Osteocyte (in vitro differentiated cells): ENCODE data around the gene VIPR2. TPM values are rescaled to one million over a fixed set of nuclear protein-coding genes. Genes with fewer than 3 reads are reported as not detected.

Experiments
- DNase-seq: peaks from one replicate; pipeline ENCODE4 v3.0.0; 2021; ENCODE audit warnings: mixed read lengths; ENCODE audit not compliant: unreplicated experiment; ENCODE audit errors: extremely low spot score
- H3K27ac Mint-ChIP-seq: one replicate; pipeline ENCODE4 v1.8.0; 2021; ENCODE audit warnings: mild to moderate bottlenecking, mixed read lengths; ENCODE audit not compliant: unreplicated experiment
- H3K27me3 Mint-ChIP-seq: one replicate; pipeline ENCODE4 v1.8.0; 2021; ENCODE audit warnings: mixed read lengths; ENCODE audit not compliant: unreplicated experiment
- H3K36me3 Mint-ChIP-seq: one replicate; pipeline ENCODE4 v1.8.0; 2021; ENCODE audit warnings: mixed read lengths; ENCODE audit not compliant: unreplicated experiment
- H3K4me1 Mint-ChIP-seq: one replicate; pipeline ENCODE4 v1.8.0; 2021; ENCODE audit warnings: mixed read lengths; ENCODE audit not compliant: unreplicated experiment
- H3K4me3 Mint-ChIP-seq: one replicate; pipeline ENCODE4 v1.8.0; 2021; ENCODE audit warnings: mild to moderate bottlenecking, moderate library complexity, mixed read lengths; ENCODE audit not compliant: unreplicated experiment
- H3K9me3 Mint-ChIP-seq: one replicate; pipeline ENCODE4 v1.8.0; 2021; ENCODE audit warnings: mixed read lengths; ENCODE audit not compliant: unreplicated experiment
- CTCF ChIP-seq: fragments of 200-600 bp; sonication (generic); IDR thresholded peaks from 2 replicates; pipeline ENCODE4 v1.5.0; 2021; ENCODE audit warnings: antibody characterized with exemption, mild to moderate bottlenecking, moderate library complexity
- total RNA-seq: library from RNA; stranded (reverse); gene quantifications from 2 replicates; pipeline ENCODE4 v1.2.1, GENCODE V29; 2021

The VIPR2 gene
- total RNA-seq, 1 donor from 2014 or later = 0.19 TPM

- Mint-ChIP-seq H3K4me1 (no peaks in the 10 kb centered on the region), H3K27me3 (peaks cover 2% of the 10 kb centered on the region), H3K36me3 (no peaks in the 10 kb centered on the region), H3K9me3 (no peaks in the 10 kb centered on the region), H3K27ac (no peak overlapping the region), H3K4me3 (no peak overlapping the region)
- DNase-seq = no peak
- TF ChIP-seq CTCF = no peak
These were observed 28.8 kb downstream of the VIPR2 start for GRCh38 chr7:159115601-159116501.

- Mint-ChIP-seq H3K9me3 (no peaks in the 10 kb centered on the region), H3K36me3 (no peaks in the 10 kb centered on the region), H3K4me1 (no peaks in the 10 kb centered on the region), H3K4me3 (no peak overlapping the region), H3K27me3 (peaks cover 2% of the 10 kb centered on the region), H3K27ac (no peak overlapping the region)
- no peak for TF ChIP-seq CTCF
- DNase-seq = no peak
These were observed 29.7 kb downstream of the VIPR2 start for GRCh38 chr7:159114981-159115380.

GRCh38 chr7:159114096-159114495 is 30.6 kb downstream of the VIPR2 start:
- no peak for DNase-seq
- Mint-ChIP-seq H3K36me3 (no peaks in the 10 kb centered on the region), H3K4me1 (no peaks in the 10 kb centered on the region), H3K27ac (no peak overlapping the region), H3K27me3 (peaks cover 2% of the 10 kb centered on the region), H3K9me3 (no peaks in the 10 kb centered on the region), H3K4me3 (no peak overlapping the region)
- TF ChIP-seq CTCF = no peak

GRCh38 chr7:159113056-159113455 is 31.6 kb downstream of the VIPR2 start:
- H3K27ac Mint-ChIP-seq = no peak overlapping the region

More at GRCh38 chr7:159113056-159113455, 31.6 kb downstream of the VIPR2 start:
- H3K27me3 Mint-ChIP-seq = peaks cover 2% of the 10 kb centered on the region
- H3K4me3 Mint-ChIP-seq = no peak overlapping the region
- no peak for TF ChIP-seq CTCF
- no peak for DNase-seq
- no peaks in the 10 kb centered on the region for H3K4me1 Mint-ChIP-seq
- no peaks in the 10 kb centered on the region for H3K36me3 Mint-ChIP-seq
- H3K9me3 Mint-ChIP-seq = no peaks in the 10 kb centered on the region
